ENCODE data around the gene SLC13A3.

DNA sequence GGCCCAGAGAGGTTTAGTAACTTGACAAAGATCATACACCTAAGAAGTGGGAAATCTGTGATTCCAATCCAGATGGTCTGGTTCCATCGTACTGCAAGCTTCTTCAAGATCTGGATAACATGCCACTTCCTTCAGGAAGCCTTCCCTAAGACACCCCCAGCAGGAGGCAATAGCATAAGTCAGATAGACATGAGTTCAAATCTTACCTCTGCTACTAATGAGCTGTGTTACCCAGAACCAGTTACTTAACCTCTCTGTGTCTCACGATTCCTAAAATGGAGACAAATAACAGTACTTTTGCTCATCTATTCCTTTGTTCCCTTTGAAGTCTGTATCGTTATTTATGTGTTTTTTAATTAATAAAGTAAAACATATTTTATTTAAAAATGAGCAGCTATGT, 78.5 kb downstream of the SLC13A3 start:
- TF ChIP-seq, protein P1, sequence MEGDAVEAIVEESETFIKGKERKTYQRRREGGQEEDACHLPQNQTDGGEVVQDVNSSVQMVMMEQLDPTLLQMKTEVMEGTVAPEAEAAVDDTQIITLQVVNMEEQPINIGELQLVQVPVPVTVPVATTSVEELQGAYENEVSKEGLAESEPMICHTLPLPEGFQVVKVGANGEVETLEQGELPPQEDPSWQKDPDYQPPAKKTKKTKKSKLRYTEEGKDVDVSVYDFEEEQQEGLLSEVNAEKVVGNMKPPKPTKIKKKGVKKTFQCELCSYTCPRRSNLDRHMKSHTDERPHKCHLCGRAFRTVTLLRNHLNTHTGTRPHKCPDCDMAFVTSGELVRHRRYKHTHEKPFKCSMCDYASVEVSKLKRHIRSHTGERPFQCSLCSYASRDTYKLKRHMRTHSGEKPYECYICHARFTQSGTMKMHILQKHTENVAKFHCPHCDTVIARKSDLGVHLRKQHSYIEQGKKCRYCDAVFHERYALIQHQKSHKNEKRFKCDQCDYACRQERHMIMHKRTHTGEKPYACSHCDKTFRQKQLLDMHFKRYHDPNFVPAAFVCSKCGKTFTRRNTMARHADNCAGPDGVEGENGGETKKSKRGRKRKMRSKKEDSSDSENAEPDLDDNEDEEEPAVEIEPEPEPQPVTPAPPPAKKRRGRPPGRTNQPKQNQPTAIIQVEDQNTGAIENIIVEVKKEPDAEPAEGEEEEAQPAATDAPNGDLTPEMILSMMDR (conservative IDR thresholded peaks at IDR 0.05; ENCODE audit: low read depth, low read length): no peak
- no peak for TF ChIP-seq POLR2A (IDR thresholded peaks at IDR 0.05; ENCODE audit: low read depth, low read length)
- TF ChIP-seq BHLHE40 (IDR thresholded peaks at IDR 0.05; ENCODE audit: low read depth, low read length): no peak
- TF ChIP-seq, protein P2, sequence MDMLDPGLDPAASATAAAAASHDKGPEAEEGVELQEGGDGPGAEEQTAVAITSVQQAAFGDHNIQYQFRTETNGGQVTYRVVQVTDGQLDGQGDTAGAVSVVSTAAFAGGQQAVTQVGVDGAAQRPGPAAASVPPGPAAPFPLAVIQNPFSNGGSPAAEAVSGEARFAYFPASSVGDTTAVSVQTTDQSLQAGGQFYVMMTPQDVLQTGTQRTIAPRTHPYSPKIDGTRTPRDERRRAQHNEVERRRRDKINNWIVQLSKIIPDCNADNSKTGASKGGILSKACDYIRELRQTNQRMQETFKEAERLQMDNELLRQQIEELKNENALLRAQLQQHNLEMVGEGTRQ (IDR thresholded peaks at IDR 0.05; ENCODE audit: low read depth, low read length): no peak
- TF ChIP-seq SMC3 (IDR thresholded peaks at IDR 0.05; ENCODE audit: low read depth, low read length): no peak
- no peak for TF ChIP-seq MXI1 (IDR thresholded peaks at IDR 0.05; ENCODE audit: borderline replicate concordance, low read depth, low read length)
- no peak for TF ChIP-seq RFX5 (IDR thresholded peaks at IDR 0.05; ENCODE audit: low read depth, low read length)
- TF ChIP-seq RCOR1 (IDR thresholded peaks at IDR 0.05; ENCODE audit: insufficient replicate concordance, low read length): no peak
